M059J (cell line): ENCODE results near the gene PHLDA3. TPM values are rescaled to one million over a fixed set of nuclear protein-coding genes. Genes with fewer than 3 reads are reported as not detected.
A peak's percentile ranks its signal among the peaks of the same experiment; 100 is the strongest.
"Not testable (repeated sequence)": the region's sequence is repeated elsewhere in the genome, so short reads cannot be mapped to it uniquely, and the experiment has no call there.

ENCODE experiments used
- DNase-seq: peaks from one replicate; pipeline ENCODE4 v3.0.0-alpha.2; 2012; ENCODE audit warnings: low read depth
- total RNA-seq: library from RNA; depleted of rRNA; stranded (reverse); fragments of >200 nt; shearing (Covaris generic); gene quantifications from 2 replicates; pipeline ENCODE4 v1.2.3, GENCODE V29; 2014

The PHLDA3 gene
- total RNA-seq, 1 experiment from 2014 or later = 7.6 TPM

DNA sequence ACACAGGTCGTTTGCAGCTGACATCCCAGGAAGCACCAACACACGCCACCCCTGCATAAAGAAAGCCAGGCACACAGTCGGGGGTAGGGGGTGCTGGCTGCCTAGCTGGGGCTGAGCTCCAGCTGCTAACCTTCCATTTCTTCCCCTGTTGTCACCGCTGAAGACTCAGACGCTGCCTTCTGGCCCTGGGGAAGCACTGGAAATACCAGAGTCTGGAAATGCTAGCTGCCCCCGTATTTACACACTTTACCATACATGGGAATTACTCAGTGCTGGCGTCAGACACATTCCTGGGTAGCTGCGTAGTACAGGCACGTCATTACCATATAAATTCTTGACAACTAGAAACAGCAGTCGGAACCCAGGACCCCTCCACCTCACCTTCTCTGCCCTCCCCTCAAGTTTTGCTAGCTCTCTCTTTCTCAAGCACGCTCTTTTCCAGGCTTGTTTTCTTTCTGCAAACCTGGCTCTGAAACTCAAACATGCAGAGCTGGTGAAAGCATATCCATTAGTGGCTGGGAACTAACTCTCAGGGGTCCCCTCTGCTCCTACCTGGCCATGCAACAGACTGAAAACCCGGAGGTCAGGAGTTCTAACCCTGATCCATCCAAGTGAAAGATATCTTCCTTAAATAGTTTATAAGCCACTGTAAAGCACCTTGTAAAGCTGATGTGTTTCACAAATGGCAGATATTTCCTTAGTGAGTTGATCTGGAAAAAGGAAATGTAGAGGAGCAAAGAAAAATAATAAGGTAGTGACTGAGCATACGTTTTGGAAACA lies 34.6 kb upstream of the PHLDA3 start:
- DNase-seq = peak; percentile 95

DNA sequence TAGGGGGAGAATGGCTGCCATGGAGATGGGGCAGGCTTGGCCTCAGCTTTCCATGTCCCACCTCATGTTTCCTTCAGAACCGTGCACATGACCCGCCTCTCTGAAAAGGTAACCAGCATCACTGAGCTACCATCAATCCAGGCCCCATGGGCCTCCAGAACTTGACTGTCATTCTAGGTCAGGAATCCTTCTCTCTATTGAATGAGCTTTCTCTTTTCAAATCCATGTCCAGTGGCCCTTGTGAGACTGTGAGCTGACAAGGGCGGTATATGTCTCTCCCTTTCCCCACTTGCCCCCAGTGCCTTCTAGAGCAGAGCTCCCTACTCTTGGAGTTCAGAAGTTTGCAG lies 33.5 kb upstream of the PHLDA3 start:
- no peak for DNase-seq

DNA sequence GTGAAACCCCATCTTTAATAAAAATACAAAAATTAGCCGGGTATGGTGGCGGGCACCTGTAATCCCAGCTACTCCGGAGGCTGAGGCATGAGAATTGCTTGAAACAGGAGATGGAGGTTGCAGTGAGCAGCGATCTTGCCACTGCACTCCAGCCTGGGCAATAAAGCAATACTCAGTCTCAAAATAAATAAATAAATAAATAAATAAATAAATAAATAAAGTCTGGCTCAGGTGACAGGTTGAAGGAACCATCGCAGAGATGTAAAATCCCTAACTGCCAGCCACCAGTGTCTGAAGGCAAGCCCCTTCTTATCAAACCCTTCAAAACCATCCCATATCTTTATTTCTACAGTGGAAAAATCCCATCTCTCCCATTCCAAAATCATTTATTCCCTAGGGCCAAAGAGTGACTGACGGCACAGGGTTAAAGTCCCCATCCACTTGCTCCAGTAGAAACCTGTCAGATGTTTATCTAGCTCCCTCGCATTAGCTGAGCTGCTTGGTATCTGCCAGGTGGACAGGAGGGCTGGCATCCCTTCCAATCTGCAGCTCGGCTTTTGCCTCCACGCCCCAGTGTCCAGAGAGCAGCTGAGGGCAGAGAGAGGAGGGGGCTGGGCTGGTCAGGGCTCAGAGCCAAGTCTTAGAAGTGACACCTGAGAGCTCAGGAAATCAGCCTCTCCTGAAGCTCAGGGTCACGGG lies 33.0 kb upstream of the PHLDA3 start:
- DNase-seq = no peak

DNA sequence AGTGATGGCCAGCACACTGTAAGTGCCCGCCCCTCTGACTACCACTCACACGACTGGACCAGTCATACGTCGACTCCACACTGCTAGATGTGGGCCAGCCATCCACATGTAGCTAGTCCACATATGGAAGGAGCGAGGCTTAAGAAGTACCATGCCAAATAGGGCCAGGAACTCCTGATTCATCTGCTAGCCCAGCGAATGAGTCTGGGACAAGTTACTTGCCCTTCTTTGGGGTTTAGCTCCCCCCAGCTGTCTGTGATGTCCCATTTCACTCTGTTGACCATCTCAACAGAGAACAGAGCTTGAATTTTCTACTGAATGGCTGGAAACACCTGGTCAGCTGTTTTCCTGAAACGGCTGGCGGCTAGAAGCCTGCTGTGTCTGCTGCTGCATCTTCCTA lies 32.2 kb upstream of the PHLDA3 start:
- peak; percentile 36 for DNase-seq

DNA sequence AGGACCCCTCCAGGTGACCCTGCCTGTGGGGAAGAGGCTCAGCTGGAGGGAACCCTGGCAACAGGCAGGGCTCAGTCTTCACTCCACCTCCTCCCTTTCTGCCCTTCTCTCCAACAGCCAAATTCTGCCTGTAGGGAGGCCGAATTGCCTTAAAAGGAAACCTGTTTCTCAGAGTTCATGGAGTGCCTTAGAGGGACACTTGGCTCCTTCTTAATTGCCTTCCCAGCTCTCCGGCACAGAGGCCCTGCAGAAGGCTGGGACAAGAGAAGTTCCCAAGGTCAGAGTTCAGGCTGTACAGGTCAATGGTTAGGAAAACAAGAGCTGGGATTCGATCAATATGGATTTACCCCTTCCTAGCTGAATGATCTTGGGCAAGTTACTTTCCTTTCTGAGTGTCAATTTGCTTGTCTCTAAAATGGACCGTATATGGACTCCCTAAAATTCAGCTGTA lies 31.7 kb upstream of the PHLDA3 start:
- DNase-seq = peak; percentile 52

DNA sequence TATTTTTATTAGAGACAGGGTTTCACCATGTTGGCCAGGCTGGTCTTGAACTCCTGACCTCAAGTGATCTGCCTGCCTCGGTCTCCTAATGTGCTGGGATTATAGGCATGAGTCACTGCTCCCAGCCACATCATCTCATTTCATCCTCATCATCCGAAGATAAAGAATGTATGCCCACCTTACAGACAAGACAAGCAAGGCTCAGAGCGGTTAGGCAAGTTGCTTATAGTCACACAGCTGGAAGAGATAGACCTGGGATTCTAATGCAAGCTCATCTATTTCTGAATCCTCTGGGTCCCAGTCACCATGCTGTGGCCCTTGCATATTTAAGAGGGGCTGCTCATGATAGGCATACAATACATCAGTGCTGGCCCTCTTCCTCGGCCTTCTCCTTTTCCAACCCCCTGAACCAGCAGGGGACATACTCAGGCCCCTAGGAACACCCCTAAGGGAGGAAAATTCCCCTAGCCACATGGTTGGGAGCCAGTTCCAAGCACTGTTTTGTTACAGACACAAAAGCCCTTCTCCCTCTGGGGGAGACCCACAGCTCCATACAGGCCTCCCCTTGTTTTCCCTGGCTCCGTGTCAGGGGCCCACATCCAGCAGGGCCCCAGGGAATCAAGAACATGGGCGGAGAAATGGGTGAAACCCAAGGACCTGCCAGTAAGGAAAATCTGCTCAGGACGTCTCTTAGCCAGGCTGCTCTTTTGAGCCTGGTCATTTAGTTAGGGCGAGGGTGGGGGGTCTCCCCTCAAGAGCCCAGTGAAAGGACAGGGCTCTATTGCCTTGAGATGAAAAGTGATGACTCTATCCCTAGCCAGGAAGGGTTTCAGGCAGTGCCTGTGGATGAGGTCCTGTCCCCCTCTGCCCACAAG lies 31.0 kb upstream of the PHLDA3 start:
- DNase-seq = no peak

DNA sequence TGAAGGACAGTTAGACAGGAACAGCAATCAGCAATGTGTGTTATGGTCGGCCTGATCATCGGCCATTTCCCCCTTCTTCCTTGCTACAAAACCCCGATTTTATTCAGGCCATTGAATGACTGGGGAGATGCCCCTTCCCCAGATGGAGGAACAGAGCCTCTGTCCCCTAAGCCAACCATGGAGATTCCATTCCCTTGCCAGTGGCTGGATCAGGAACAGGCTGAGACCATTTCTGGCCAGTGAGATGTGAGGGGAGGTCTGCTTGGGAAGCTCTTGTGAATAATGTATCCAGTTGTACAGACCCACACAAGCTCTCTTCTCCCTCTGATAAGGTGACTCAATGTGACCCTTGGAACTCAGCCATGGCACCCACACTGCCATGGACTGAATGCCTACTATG lies 30.2 kb upstream of the PHLDA3 start:
- peak; percentile 54 for DNase-seq

DNA sequence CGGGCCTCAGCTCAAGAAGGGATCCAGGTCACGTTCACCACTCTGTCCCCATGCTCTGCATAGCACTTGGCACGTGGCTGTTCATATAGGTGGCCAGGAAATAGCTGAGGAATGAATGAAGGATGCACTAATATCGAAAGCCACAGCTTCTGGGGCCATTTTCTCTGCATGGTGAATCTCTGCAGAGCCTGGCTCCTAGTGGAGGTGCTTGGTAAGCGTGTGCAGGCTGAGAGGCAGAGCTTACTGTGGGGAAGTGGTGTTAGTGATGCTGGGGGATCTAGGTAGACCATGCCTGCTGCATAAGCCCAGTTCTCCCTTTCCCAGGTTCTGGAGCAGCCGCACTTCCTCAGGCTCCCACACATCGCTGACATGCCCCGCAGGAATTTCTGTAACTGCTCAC lies 29.6 kb upstream of the PHLDA3 start:
- DNase-seq = no peak

DNA sequence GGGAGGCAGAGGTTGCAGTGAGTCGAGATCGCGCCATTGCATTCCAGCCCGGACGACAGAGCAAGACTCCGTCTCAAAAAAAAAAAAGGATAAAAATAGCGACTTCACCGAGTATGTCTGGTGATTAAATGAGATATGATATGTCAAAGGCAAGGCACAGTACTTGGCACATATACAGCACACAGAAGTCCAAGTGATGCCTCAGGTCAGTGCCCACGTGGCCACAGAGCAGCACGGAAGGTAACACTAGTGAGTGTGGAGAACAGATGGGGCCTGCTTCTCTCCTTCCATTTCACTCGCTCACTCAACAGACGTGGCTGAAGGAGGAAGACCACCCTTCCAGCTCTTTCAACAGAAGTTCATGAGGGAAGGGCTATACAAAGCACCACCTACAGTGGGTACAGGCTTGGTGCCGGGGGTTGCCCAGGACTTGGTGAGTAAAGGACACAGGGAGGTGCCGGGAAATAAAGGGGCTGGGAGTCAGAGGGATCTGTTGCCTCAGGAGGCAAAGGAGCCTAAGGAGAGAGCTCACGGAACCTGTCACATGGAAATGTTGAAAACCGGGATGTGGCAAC lies 29.0 kb upstream of the PHLDA3 start:
- DNase-seq = no peak

DNA sequence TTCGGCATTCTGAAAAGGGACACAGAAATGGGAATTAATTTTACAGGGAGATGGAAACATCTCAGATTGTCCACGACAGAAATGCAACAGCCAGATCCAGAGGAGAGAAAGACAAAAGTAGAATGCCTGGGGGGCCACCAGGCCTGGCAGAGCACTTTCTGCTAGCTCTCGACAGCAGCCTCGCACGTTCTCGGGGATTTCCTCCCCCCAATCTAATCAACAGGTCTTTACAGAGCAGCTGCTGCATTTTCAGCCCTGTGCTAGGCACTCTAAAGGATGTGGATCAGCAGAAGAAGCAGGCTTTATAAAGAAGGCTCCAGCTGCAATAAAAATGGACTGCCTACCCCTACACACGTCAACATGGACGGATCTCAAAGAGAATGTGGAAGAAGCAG lies 27.3 kb upstream of the PHLDA3 start:
- no peak for DNase-seq

DNA sequence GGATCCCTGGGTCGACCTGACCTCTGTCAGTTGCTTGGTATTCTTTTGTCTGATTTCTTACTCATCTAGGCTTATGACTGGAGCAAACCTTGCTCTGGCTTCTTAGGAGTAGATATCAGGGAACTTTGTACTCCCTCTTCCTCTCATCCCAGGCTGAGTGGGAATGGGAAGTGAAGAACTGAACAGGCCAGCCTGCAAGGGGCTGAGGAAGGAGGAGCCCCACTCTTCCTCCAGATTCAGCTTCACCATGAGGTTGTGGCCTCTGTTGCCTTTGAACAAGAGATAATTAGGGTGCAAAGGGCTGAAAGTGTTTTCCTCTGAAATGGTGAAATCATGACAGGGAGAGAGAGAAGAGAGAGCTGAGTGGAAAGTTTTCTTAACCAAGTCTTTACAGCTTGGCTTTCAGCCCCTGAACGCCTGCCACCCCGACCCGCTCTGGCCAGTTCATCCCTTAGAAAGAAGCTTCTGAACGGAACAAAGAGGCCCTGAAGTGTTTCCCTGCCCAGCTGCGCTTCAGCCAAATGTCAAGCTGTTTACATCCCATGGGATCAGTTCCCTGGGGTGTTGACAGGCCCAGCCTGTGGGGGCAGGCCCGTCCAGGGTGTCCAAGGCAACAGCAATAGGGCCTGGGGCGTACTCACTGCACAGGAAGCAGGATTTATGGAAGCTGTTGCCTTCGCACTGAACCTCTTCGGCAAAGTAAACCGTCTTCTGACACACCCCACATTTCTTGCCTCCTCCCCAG lies 26.7 kb upstream of the PHLDA3 start:
- DNase-seq = no peak

DNA sequence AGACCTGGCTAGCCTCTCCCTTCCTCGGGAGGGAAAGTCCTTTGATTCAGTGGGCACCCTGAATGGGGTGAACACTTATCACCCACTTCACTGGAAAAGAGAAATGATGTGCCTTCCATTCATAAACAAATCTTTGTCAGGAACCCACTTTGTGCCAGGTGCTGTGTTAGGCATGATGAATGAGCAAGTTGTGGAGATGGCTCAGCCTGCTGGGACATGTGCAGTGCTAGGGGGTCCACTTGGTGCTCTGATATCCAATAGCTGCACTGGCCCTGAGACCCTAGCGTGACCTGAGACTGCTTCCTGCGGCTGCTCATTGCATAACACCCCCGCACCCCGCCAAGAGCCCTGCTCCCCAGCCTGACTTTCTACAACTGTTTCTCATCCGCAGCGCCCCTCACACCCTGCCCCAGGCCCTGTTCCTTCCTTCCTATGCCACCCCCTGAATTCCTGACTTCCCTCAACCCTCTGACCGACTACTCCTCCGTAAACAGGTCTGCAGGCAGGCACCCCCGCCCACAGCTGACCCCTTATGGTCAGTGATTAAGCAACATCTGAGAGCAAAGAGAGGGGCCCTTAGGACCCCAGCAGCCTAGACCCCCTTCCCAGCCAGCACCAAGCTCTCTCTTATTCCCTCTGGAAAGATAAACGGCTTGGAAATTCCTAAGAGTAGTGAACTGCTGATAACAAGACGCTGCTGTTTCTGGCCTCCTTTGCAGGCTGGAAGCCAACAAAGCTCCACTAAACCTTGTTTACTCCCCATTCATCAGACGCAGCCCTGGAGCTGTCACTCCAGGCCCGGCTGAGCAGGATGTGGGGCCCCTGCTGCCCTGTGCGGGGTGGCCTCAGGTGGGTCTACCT lies 25.0 kb upstream of the PHLDA3 start:
- DNase-seq = no peak

DNA sequence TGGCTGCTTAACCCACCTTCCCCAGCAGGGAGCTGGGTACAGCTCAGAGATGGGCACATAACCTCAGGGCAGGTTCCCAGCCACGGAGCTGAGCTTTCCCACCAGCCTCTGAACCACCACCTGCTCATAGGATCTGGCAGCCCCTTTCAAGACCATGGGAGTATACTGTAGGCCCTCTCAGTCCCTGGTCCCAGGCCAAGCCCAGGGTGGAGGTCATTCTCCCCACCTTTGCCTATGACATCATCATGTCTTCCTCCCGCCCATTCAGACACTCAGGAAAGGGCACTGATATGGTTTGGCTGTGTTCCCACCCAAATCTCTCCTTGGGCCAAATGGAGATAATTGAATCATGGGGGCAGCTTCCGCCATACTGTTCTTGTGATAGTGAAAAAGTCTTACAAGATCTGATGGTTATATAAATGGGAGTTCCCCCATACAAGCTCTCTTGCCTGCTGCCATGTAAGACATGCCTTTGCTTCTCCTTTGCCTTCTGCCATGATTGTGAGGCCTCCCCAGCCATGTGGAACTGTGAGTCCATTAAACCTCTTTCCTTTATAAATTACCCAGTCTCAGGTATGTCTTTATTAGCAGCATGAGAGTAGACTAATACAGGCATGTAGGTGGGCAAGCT lies 24.2 kb upstream of the PHLDA3 start:
- not testable (repeated sequence) for DNase-seq

DNA sequence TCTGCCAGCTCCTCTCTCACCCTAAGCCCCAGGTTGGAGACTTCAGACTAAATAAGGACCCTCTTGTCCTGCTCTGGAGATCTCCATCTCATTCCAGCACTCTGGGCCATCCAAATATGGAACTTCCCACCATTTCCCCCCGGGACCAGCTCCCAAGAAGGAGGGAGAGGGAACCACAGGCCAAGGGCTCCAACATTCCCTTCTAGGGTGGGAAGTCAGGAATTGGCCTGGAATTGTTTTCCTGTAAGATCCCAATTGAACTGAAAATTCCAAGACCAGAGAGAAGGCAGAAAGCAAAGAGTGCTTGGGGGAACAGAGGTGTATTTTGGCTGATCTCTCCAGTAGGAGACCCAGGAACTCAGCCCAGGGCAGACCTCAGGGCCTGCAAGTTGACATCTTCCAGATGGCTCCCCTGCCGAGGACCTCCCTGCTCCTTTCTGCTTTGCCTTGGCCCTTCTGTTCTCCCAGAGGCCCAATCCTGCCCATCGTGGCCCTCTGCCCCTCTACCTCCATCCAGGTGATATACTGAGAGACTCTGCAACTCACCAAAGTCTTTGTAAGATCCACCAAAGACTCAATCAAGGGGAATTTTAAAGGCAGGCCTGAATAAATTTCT lies 23.0 kb upstream of the PHLDA3 start:
- DNase-seq = no peak

DNA sequence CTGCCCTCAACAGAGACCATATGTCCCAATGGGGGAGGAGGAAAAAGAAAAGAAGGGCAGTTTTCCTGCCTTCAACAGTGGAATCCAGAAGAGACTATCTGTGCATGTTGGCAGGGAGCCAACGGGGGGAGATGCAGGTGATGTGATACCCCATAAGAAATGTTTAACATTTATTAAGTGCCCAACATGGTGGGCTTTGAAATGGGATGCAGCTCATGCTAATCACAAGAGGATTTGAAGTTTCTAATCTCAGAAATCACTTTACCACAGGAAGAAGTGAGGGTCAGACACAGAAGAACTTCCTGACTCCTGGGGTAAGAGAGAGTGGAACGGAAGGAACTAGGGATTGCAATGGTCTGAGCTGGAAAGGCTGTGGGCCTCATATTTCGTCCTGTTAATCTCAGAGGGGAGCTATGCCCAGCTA lies 21.7 kb upstream of the PHLDA3 start:
- peak; percentile 61 for DNase-seq

DNA sequence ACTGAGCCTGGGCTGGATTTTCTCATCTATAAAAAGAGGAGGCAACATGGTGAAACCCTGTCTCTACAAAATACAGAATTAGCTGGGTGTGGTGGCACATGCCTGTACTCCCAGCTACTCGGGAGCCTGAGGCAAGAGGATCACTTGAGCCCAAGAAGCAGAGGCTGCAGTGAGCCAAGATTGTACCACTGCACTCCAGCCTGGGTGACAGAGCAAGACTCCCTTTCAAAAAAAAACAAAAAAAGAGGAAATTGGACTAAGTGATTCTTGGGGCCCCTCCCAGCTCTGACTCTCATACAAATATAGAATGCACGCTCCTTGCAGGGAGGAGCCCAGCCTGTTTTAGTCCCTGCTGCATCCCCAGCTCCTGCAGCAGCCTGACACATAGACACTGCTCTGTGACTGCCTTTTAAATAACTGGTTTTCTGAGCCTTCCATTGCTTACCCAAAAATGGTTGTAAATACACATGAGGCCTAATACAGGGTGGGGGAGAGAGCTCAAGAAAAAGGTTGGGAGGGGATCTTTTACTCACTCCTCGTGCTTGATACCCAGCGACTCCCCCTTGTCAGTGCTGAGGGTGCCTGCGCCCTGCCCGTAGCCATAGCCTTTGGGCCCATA lies 20.8 kb upstream of the PHLDA3 start:
- no peak for DNase-seq

DNA sequence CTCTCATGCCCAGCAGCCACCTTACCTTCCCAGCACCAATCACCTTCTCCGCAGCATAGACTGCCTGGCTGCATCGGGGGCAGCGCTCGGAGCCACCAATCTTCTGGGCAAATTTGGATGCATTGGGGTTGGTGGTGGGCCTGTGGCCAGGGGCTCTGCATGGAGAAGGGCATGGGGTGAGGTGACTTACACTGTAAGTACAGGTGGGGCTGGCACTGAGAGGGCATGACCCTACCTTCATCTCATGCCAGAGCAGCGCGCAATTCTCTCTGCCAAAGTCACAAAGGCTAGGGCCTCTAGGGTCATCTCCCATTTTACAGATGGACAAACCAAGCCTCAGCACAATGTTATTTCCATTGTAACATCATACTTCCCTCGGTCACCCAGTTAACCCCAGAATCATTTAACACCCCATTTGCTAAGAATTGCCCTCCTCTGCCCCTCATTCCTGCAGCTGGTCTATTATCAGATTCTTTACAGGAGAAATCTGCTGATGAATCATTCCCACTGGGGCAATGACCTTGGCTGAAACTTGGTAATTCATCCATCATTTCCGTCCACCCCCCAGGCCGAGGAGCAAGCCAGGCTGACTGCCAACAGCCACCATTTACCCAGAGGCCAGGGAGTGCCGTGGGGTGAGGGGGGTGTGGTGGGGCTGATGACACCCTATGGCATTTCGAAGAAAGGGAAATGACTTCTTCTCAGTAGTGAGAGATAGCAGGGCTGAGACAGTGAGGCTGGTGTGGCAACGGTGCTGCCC lies 20.0 kb upstream of the PHLDA3 start:
- DNase-seq = peak; percentile 98

DNA sequence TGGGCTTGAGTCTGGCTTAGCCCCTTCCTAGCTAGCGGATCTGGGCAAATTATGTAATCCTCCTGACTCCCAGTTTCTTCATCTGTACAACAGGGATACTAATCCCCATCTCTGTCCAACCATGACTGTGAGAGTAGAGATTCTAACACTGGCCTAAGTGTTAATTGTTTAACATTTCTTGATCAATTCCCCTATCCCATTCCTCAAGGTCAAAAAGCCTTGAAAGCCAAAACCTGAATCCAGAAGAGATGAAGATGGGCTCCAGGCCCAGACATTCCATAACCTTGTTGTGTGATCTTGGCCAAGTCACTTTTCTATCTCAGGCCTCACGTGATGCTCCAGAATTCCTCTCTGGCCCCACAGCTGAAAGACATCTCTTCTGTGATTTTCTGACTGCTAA lies 18.8 kb upstream of the PHLDA3 start:
- no peak for DNase-seq
